NCI-H2227 (cell line): ENCODE measurements around the gene TRMT11.
"Not testable (repeated sequence)": the region's sequence is repeated elsewhere in the genome, so short reads cannot be mapped to it uniquely, and the experiment has no call there.

Experiments
- DNase-seq: peaks from one replicate; lab custom pipeline; 2025; ENCODE audit not compliant: unreplicated experiment; lab: John Stamatoyannopoulos, UW

Gene TRMT11

GRCh38 chr6:125991653-125992052, 5.3 kb downstream of the TRMT11 start:
- DNase-seq, result no peak

- DNase-seq, result no peak
These were observed 8.5 kb downstream of the TRMT11 start for GRCh38 chr6:125994670-125995488.

GRCh38 chr6:125995972-125996580, 9.7 kb downstream of the TRMT11 start:
- peak; percentile 73 for DNase-seq

- DNase-seq, result no peak
These were observed 16.7 kb downstream of the TRMT11 start for GRCh38 chr6:126002755-126003679.

- no peak for DNase-seq
These were observed 21.5 kb downstream of the TRMT11 start for GRCh38 chr6:126007800-126008199.

- DNase-seq, result peak; percentile 77
These were observed 23.7 kb downstream of the TRMT11 start for GRCh38 chr6:126010040-126010439.

GRCh38 chr6:126015863-126016262, 29.5 kb downstream of the TRMT11 start:
- DNase-seq, result no peak

GRCh38 chr6:126016591-126016990, 30.3 kb downstream of the TRMT11 start:
- no peak for DNase-seq

GRCh38 chr6:126017668-126018067, 31.3 kb downstream of the TRMT11 start:
- DNase-seq, result no peak

GRCh38 chr6:126020305-126021050, 34.1 kb downstream of the TRMT11 start:
- no peak for DNase-seq

GRCh38 chr6:126023474-126023873, 37.1 kb downstream of the TRMT11 start:
- not testable (repeated sequence) for DNase-seq

- no peak for DNase-seq
These were observed 39.7 kb downstream of the TRMT11 start for GRCh38 chr6:126026001-126026400.

- DNase-seq, result no peak
These were observed 41.3 kb downstream of the TRMT11 start for GRCh38 chr6:126027601-126028000.

- no peak for DNase-seq
These were observed 43.7 kb downstream of the TRMT11 start for GRCh38 chr6:126030045-126030444.

- DNase-seq, result peak; percentile 28
These were observed 47.4 kb downstream of the TRMT11 start for GRCh38 chr6:126033696-126034095.

GRCh38 chr6:126034656-126035055, 48.3 kb downstream of the TRMT11 start:
- DNase-seq, result no peak

- no peak for DNase-seq
These were observed 49.4 kb downstream of the TRMT11 start for GRCh38 chr6:126035764-126036163.

GRCh38 chr6:126038234-126038633, 51.9 kb downstream of the TRMT11 start:
- DNase-seq, result no peak

GRCh38 chr6:126039284-126039683, 52.9 kb downstream of the TRMT11 start:
- peak; percentile 8 for DNase-seq

- DNase-seq, result no peak
These were observed 54.1 kb downstream of the TRMT11 start for GRCh38 chr6:126040394-126040793.

- DNase-seq, result no peak
These were observed 54.5 kb downstream of the TRMT11 start for GRCh38 chr6:126040826-126041225.
